ENCODE data around the gene NFIB. TPM values are rescaled to one million over a fixed set of nuclear protein-coding genes. Genes with fewer than 3 reads are reported as not detected.

Gene NFIB
- total and polyA plus RNA-seq, 2 donors from 2014 or later, result 15.6 to 112 TPM

- H3K36me3 ChIP-seq (ENCODE audit: control insufficient read depth in 2 of 3, insufficient read depth in 3 of 3, low read length in 3 of 3), result no peaks in the 10 kb centered on the region
- no peak overlapping the region for H3K4me3 ChIP-seq (ENCODE audit: low read length in 3 of 3)
- no peak overlapping the region for H3K27ac ChIP-seq (ENCODE audit: low read depth in 2 of 2, low read length in 2 of 2)
- H3K27me3 ChIP-seq (ENCODE audit: control insufficient read depth, insufficient read depth, low read length), result no peaks in the 10 kb centered on the region
- TF ChIP-seq CTCF (IDR thresholded peaks at IDR 0.05; ENCODE audit: borderline replicate concordance, extremely low read depth, insufficient read depth), result no peak
- no peaks in the 10 kb centered on the region for H3K9me3 ChIP-seq (ENCODE audit: control insufficient read depth in 2 of 3, insufficient read depth in 1 of 3, low read length in 3 of 3)
- H3K9ac ChIP-seq (ENCODE audit: low read length in 3 of 3), result no peak overlapping the region
- no peaks in the 10 kb centered on the region for H3K4me1 ChIP-seq (ENCODE audit: control insufficient read depth in 2 of 3, insufficient read depth in 2 of 3, low read depth in 1 of 3, low read length in 3 of 3)
- FAIRE-seq, result no peak
- intact Hi-C loops (cut with DNase I), result no loop called here
- DNase-seq, result no peak
These were observed 276.6 kb downstream of the NFIB start for GRCh38 chr9:14037331-14037730.

GRCh38 chr9:14033067-14033466 is 280.9 kb downstream of the NFIB start:
- FAIRE-seq (no peak), DNase-seq (no peak)
- Histone ChIP-seq H3K27me3 (ENCODE audit: control insufficient read depth, insufficient read depth, low read length) (no peaks in the 10 kb centered on the region), H3K9ac (ENCODE audit: low read length in 3 of 3) (no peak overlapping the region), H3K36me3 (ENCODE audit: control insufficient read depth in 2 of 3, insufficient read depth in 3 of 3, low read length in 3 of 3) (no peaks in the 10 kb centered on the region), H3K4me3 (ENCODE audit: low read length in 3 of 3) (no peak overlapping the region), H3K9me3 (ENCODE audit: control insufficient read depth in 2 of 3, insufficient read depth in 1 of 3, low read length in 3 of 3) (no peaks in the 10 kb centered on the region), H3K27ac (ENCODE audit: low read depth in 2 of 2, low read length in 2 of 2) (no peak overlapping the region), H3K4me1 (ENCODE audit: control insufficient read depth in 2 of 3, insufficient read depth in 2 of 3, low read depth in 1 of 3, low read length in 3 of 3) (peaks cover 0 to 24% (median 5%) of the 10 kb centered on the region in 3 donors)
- intact Hi-C loops (cut with DNase I), result no loop called here
- no peak for TF ChIP-seq CTCF (IDR thresholded peaks at IDR 0.05; ENCODE audit: borderline replicate concordance, extremely low read depth, insufficient read depth)

Measured in kidney (tissue), 14 donors.